Activated T-cell treated with anti-CD3 and anti-CD28 coated beads for 4 hours (primary cell): ENCODE measurements around the gene BIVM.

Experiments
- DNase-seq: peaks from one replicate; pipeline ENCODE4 v3.0.0-alpha.2; 2020

Gene BIVM

GRCh38 chr13:102788683-102789082, 10.2 kb upstream of the BIVM start:
- DNase-seq = no peak

GRCh38 chr13:102792396-102792795, 6.5 kb upstream of the BIVM start:
- DNase-seq = no peak

- no peak for DNase-seq
Observed at GRCh38 chr13:102793611-102794355, 5.1 kb upstream of the BIVM start.

GRCh38 chr13:102799426-102800144, 666 bp downstream of the BIVM start:
- DNase-seq = no peak

- peak; percentile 78 for DNase-seq
Observed at GRCh38 chr13:102800145-102801041, 1.5 kb downstream of the BIVM start.

GRCh38 chr13:102805680-102806079, 6.8 kb downstream of the BIVM start:
- DNase-seq = no peak

- DNase-seq = no peak
Observed at GRCh38 chr13:102807699-102808098, 8.8 kb downstream of the BIVM start.

- DNase-seq = no peak
Observed at GRCh38 chr13:102812611-102813287, 13.8 kb downstream of the BIVM start.

GRCh38 chr13:102814025-102814607, 15.2 kb downstream of the BIVM start:
- no peak for DNase-seq

GRCh38 chr13:102814793-102815192, 15.9 kb downstream of the BIVM start:
- no peak for DNase-seq

GRCh38 chr13:102815788-102816187, 16.9 kb downstream of the BIVM start:
- DNase-seq = no peak

- no peak for DNase-seq
Observed at GRCh38 chr13:102816708-102817107, 17.8 kb downstream of the BIVM start.

- no peak for DNase-seq
Observed at GRCh38 chr13:102817241-102817640, 18.3 kb downstream of the BIVM start.

- DNase-seq = no peak
Observed at GRCh38 chr13:102817907-102818306, 19.0 kb downstream of the BIVM start.

GRCh38 chr13:102825400-102825799, 26.5 kb downstream of the BIVM start:
- no peak for DNase-seq

GRCh38 chr13:102825921-102826706, 27.2 kb downstream of the BIVM start:
- no peak for DNase-seq

- no peak for DNase-seq
Observed at GRCh38 chr13:102830646-102831045, 31.7 kb downstream of the BIVM start.

- DNase-seq = no peak
Observed at GRCh38 chr13:102836471-102836870, 37.6 kb downstream of the BIVM start.

- no peak for DNase-seq
Observed at GRCh38 chr13:102838273-102838672, 39.4 kb downstream of the BIVM start.

- DNase-seq = no peak
Observed at GRCh38 chr13:102838982-102839381, 40.1 kb downstream of the BIVM start.

GRCh38 chr13:102839462-102839861, 40.5 kb downstream of the BIVM start:
- DNase-seq = no peak

- no peak for DNase-seq
Observed at GRCh38 chr13:102845289-102845629, 46.3 kb downstream of the BIVM start.
